Superior temporal gyrus (tissue), 1 donor: ENCODE results near the gene CDC27.
"Not testable (repeated sequence)": the region's sequence is repeated elsewhere in the genome, so short reads cannot be mapped to it uniquely, and the experiment has no call there.

Experiments
- DNase-seq: peaks from one replicate; pipeline ENCODE4 v3.0.0-alpha.2; 2016; ENCODE audit errors: extremely low spot score

Gene CDC27, protein sequence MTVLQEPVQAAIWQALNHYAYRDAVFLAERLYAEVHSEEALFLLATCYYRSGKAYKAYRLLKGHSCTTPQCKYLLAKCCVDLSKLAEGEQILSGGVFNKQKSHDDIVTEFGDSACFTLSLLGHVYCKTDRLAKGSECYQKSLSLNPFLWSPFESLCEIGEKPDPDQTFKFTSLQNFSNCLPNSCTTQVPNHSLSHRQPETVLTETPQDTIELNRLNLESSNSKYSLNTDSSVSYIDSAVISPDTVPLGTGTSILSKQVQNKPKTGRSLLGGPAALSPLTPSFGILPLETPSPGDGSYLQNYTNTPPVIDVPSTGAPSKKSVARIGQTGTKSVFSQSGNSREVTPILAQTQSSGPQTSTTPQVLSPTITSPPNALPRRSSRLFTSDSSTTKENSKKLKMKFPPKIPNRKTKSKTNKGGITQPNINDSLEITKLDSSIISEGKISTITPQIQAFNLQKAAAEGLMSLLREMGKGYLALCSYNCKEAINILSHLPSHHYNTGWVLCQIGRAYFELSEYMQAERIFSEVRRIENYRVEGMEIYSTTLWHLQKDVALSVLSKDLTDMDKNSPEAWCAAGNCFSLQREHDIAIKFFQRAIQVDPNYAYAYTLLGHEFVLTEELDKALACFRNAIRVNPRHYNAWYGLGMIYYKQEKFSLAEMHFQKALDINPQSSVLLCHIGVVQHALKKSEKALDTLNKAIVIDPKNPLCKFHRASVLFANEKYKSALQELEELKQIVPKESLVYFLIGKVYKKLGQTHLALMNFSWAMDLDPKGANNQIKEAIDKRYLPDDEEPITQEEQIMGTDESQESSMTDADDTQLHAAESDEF

DNA sequence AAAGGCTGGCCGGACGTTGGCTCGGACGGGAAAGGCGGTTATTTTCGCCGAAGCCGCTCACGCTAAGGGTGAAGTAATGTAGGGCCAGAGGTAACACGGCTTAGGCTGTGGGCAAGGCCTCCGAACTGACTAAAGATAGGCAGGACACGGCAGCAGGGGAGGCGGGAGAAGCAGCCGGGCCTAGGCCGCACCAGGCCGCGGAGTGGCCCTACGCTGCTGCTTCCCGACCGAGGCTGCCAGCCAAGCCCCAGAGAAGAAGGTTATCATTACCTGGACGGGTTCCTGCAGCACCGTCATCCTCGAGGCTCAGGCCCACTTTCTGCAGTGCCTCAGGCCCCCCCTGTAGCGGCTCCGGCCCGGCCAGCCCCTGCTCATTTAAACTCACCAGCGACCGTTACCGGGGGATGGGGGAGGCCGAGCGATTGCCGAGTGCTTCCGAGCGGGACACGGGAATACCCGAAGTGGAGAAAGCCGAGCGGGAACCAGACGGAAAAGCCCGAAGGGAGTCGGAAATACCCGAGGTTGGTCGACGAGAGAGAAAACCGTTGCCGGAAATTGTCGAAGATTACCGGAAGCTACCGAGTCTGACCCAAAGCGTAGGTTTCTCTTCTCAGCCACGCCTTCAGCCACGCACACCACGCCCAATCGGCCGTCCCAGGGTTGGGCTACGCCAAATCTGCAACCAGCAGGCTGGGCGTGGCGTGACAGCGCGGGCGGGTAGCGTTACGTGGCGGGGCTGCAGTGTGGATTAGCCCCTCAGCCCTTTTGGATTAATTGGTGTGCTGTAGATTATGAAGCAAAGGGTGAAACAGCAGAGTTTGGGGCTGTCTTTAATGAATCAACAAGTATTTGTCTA, at the start of gene CDC27:
CDC27 (minus strand) TSS at position 420 of the 856 bp plus-strand sequence; CDS start at position 297, 123 bp downstream.
- peak; percentile 100 for DNase-seq

DNA sequence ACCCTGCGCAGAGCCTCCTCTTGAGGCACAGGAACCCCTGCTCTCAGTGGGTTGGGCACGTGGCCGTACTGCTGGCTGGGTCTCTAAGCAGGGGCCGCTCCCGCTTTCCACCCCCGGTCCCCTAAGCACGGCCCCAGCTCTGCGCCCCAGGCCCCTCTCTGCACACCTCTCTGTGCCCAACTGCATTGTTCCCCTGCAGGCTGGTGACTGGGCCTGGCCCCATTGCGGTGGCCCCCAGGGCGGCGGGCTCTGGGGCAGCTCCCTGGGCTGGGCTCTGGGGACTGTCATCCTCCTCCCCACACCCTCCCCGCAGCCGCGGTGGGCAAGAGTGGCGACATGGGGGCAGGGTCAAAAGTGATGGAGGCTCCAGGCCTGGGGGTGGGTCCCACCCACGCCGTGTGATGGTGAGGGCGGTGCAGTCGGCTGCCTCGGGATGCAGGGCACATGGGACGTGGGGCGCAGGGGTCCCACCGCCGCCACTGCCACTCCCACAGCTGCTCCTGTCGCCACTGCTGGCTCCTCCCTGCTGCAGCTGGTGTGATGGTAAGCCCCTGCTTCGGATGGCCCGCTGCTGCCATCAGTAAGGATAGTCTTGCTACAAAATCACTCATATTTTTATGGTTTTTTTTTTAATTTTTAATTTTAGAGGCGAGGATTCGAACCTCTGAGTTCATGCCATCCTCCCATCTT, 49.4 kb upstream of the CDC27 start:
- DNase-seq: no peak

DNA sequence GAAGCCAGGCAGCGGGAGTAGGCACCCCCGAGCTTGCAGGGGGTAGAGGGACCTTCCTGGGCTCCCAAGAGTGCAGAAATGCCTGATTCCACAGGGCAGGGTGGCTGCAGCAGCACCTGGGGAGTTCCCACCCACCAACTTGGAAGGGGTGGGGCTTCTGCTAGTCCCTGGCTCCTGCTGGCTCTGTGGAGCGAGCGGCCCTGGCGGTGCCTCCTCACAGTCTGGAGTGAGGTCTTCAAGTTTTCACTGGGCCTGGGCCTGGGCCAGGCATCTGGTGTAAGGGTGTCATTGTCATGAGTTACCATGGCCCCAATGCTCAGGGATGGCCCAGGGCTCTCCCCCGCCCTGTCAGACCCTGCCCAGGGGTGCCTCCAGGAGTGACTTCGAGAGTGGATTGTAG, 48.7 kb upstream of the CDC27 start:
- DNase-seq: no peak

DNA sequence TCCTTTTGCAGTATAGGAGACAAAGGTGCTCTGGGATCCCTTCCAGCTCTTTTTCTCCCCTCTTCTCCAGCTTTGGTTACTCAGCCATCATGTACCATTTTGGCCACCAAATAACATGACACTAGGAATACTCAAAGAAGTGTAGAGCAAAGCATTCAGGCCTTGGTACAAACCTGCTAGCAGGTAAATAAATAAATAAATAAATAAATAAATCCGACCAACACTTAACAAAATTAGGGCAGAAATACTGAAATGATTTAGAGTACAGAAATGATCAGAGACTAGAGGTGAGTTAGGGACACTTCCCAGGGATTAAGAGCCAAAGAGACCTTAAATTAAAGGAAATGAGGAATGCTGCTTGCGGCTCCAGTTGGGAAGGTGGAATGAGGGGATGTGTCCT, 46.8 kb upstream of the CDC27 start:
- no peak for DNase-seq

DNA sequence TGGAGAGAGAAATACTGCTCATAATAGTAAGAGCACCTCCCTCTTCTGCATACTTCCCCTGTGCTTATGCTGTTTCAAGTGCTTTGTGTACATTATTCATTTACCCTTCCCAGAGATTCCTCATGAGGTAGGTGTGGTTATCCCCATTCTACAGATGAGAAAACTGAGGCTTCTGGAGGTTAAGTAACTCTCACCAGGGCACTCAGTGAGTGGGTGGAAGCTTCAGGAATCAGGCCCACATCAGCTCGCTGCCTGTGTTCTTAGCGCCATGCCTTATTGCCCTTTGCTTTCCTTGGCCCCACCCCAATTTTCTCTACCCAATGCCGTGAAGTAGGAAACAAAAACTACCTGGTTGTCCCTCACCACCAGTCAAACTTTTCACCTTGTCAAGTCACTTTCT, 46.4 kb upstream of the CDC27 start:
- no peak for DNase-seq

DNA sequence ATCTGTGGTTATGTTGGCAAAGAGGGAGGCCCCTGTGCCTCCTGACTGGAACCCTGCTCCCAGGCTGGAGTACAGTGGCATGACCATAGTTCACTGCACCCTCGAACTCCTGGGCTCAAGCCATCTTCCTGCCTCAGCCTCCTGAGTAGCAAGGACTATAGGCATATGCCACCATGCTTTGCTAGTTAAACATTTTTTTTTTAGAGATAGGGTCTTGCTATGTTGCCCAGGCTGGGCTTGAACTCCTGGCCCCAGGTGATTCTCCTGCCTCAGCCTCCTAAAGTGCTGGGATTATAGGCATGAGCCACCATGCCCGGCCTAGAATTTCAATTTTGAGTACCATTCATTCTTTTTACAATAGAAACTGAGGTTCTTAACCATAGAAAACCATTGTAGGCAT, 43.4 kb upstream of the CDC27 start:
- no peak for DNase-seq

DNA sequence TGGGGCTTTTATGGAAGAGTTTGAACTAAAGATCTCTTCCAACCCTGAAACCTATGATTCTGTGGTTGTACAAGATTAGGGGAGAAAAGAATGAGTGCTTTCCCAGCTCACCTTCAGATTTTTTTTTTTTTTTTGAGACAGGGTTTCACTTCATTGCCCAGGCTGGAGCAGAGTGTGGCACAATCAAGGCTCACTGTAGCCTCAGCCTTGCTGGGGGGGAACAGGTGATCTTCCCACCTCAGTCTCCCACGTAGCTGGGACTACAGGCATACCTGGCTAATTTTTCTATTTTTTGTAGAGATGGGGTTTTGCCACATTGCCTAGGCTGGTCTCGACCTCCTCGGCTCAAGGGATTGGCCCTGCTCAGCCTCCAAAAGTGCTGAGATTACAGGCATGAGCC, 42.8 kb upstream of the CDC27 start:
- no peak for DNase-seq

DNA sequence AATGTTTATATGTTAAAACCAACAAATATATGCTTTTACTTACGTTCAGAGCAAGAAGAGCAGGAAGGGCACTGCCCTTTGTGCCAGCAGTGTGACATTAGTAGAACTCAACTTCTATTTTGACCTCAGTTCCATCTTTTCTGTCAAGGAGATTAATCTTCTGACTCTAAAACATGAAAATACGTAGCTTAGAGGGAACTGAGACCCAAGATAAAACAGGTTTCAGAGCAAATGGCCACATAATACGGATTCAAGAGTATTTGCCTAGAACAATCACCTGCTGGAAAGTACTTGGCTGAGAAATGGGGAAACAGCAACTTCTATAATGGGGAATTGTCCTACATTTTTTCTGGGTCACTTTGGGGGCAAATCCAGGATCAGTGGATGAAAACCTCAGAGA, 42.2 kb upstream of the CDC27 start:
- no peak for DNase-seq

DNA sequence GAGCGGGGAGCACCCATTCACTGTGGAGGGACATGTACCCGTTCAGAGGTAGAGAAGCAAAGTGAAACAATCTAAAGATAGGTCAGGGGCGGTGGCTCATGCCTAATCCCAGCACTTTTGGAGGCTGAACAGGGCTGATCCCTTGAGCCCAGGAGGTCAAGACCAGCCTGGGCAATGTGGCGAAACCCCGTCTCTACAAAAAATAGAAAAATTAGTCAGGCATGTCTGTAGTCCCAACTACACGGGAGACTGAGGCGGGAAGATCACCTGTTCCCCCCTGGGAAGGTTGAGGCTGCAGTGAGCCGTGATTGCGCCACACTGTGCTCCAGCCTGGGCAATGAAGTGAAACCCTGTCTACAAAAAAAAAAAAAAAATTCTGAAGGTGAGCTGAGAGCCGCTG, 41.8 kb upstream of the CDC27 start:
- no peak for DNase-seq

DNA sequence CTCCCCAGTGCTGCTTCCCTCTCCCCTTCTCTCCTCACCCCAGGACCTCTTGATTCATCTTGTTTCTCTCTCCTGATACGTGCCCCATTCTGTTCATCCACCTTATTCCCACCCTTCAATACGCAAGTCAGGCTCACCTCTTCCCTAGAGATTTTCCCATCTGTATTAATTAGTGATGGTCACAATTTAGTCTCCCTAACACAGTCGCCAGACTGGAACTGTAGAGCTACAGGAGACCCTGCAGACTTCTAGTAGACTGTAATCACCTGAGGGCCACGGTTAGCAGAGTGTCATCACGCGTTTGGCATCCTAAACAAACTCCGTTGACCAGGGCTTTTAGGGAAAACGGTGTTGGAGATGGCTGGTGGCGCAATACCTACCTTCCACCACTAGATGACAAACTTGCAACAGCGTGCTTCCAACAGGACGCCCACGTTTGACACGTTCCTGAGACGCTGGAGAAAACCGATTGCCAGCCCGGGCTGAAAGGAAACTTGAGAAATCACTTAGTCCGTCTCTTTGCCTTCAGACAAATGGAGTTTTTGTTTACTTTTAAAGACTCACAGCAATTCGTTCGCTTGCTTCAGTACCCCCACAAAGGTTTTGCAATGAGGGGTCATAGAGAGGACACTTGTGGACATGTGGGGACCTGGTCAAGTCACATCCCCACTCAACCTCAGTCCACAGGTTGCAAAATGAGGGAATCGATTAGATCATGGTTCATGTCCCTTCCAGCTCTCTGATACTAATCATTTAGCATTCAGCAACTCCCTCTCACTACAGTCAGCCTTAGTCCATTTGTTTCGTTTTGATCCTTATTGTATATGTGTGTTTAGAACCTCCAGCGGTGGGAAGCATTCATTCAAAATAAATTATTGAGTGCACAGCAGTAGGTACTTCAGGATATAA, 40.7 kb upstream of the CDC27 start:
- peak; percentile 93 for DNase-seq

DNA sequence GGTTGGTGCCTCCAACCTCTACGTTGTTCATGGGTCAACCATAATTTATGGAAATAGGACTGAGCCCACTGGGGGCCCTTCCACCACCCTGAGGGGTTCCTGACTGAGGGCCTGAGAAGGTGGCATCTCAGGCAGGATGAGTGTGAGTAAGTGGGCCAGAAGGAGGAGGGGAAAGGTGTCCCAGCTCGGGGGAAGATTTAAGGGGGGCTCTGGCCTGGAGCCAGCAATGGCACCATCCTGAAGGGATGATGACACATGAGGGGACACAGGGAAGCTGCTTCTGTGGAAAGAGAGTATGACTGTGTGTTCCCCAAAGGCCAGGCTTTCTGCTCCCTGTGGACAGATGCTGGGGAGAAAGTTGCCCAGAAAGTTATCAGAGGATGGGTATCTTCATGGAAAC, 38.8 kb upstream of the CDC27 start:
- no peak for DNase-seq

DNA sequence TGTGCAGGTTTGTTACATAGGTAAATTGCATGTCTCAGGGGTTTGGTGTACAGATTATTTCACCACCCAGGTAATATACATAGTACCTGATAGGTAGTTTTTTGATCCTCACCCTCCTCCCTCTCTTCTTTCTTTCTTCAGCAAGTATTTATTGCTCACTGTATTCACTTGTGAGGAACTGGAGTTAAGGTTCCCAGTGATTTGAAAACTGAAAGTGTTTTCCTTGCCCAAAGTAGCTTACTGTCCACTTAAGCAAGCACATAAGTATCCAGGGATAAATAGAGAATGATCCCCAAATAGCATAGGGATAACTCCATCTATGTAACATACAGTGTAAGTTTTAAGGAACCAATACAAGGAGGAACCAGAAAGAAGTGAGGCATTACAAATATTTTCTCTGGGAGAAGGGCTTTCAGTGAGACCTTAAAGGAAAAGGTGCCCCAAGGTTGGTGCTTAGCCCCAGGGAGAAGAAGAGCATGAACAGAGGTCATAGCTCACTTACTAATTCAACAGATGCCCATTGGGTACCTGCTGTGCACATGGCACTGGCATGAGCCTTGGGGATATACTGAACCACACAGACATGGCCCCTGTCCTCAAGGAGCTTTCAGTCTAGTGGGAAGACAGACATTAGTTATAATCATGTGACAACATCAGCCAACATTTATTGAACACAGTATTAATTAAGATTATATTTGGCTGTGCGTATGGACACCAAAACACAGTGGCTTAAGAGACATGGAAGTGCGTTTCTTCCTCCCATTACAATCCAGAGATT, 37.0 kb upstream of the CDC27 start:
- no peak for DNase-seq

DNA sequence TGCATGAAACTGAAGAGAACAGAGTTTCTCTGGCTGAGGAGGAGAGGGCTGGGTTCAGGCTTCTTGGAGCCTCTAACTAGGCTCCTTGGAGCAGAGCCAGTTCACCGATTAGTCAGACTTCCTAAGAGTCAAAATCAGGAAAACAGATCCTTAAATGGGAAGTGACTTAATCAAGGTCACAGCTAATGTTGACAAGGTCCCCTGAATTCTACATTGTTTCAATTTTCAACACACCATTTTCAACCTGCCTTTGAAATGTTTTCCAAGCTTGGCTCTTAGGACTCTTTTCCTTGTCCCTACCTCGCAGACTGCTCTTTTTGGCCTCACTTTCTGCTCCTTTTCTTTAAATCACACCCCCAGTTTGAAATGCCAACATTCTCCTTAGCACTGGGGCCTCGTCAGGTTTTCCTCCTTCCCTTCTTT, 36.4 kb upstream of the CDC27 start:
- DNase-seq: no peak

DNA sequence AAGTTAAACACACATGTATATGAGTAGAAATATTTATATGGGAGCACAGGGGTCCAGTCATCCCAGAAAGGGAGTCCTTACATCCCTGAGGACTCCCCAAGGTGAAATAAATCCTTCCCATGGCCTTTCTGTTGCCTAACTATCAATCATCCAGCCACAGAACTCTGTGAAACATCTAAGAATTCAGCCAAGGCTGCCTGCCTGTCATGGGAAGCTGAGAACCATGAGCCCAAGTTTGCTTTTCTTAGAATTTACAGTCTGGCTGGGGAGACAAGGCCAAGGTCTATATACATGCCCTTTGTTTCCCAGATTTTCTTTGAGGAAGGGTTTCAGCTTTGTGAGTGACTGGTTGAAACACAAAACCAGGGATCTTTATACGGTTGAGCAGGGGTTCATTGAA, 35.9 kb upstream of the CDC27 start:
- DNase-seq: no peak

DNA sequence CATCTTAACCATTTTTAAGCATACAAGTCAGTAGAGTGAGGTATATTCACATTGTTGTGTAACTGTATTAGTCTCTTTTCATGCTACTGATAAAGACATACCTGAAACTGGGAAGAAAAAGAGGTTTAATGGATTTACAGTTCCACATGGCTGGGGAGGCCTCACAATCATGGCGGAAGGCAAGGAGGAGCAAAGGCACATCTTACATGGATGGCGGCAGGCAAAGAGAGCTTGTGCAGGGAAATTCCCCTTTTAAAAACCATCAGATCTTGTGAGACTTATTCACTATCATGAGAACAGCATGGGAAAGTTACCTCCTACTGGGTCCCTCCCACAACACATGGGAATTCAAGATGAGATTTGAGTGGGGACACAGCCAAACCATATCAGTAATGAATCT, 35.0 kb upstream of the CDC27 start:
- not testable (repeated sequence) for DNase-seq

DNA sequence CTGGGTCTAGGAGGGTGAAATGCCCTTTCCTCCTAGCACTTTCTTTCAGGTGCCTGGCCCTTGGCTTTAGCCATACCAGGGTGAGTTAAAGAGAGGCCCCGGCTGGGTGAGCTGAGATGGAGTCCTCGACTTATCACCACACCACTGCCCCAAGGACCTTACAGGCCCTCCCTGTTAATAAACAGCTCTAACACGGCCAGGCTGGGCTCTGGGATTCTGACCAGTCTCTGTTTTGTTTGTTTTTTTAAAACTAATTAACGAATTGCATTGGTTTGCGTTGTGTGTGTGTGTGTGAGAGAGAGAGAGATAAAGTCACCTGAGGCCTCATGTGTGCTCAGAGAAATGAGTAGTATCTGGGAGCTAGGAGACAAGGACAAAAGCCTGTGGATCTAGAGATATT, 34.4 kb upstream of the CDC27 start:
- DNase-seq: no peak

DNA sequence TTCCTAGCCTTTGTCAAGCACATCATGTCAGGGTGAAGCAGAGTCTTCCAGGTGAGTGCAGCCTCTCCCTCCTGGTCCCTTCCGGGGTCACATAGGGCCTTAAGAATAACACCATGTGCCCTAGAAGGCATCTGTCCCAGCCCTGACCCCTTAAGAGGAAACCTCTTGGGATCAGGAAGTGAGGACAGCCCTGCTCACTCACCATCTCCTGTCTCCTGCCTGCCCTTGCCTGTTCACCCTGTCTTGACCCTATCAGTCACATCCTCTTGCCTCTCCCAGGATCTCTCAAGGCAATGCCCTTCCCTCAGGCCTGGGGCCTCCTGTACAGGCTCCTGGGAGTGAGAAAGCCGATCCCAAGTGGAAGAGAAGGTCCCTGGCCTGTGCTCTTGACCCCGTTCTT, 33.9 kb upstream of the CDC27 start:
- DNase-seq: no peak

DNA sequence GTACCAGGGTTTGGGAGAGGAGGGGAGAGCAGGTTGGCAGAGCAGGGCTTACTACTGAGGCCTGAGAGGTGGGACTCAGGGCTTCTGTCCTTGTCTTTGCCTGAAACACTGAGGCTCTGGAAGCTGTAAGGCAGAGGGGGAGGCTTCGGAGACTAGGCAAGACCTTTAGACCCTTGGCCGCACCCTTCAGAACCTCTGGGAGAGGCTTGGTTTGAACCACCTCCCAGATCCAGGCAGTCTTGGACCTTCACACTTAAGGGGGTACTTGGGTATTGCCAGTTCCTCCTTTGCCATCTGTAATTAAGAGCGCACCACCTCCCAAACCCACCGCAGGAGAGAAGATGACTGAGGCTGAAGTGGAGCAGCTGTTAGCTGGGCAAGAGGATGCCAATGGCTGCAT, 33.0 kb upstream of the CDC27 start:
- DNase-seq: no peak

DNA sequence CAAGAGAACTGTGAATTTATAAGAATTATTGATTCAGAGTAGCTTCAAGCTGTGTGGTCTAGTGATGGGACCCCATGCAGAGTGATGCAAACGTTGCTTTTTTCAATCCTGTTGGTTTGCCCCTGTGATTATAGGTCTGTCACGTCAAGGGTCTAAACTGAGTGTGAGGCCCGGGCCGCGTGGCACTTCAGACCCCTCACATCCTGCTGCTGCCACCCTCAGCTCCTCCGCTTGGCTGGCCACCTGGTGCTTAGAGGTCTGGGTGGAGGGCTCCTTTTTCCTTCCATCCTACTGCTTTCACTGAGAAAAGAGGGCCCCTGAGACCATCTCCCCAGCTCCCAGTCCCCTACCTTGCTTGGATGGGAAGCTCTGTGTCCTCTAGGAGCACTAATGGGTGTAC, 32.1 kb upstream of the CDC27 start:
- no peak for DNase-seq

DNA sequence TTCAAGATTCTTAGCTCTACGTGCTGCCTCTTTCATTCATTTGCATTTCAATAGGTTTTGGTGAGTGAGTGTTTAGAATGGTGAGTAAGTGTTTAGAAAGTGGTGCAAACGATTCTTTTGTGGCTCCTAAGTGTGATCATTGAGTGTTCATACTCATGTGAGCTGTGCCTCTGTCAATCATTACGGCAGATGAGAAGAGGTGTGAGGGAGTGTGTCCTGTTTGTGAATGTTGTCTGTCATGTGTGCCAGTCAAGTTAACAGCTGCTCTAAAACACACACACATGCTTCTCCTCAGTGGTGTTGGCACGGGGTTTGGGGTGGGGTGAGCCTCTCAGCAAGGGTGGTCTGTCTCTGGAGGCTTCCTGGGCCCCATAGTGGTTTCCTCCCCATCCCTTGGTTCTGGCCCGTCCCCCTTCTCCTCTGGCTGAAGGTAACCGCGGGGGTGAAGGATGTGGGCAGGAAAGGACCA, 31.5 kb upstream of the CDC27 start:
- DNase-seq: no peak
